GM12865 (cell line): Measurements from ENCODE around the gene ITM2C.

Source experiments
- DNase-seq: peaks from one replicate; pipeline ENCODE4 v3.0.0; 2010; ENCODE audit warnings: low read depth
- H3K4me3 ChIP-seq: 2 replicates; pipeline ENCODE4 v1.5.1; 2011; ENCODE audit warnings: mild to moderate bottlenecking, low read depth, low read length, control low read depth
- CTCF ChIP-seq: IDR thresholded peaks from 2 replicates; pipeline ENCODE4 v1.5.1; 2011; ENCODE audit warnings: low read length, control low read depth, low read depth, inconsistent platforms; ENCODE audit not compliant: insufficient read depth; ENCODE audit errors: missing control alignments

Gene ITM2C

GRCh38 chr2:230823264-230823964, 41.3 kb upstream of the ITM2C start:
- H3K4me3 ChIP-seq, result no peak overlapping the region
- no peak for DNase-seq
- no peak for TF ChIP-seq CTCF

- TF ChIP-seq CTCF, result peak; percentile 58
- DNase-seq, result peak; percentile 90
- H3K4me3 ChIP-seq, result peak overlapping the region; percentile 29; the same call in 1 of the 2 replicates
These were observed 40.2 kb upstream of the ITM2C start for GRCh38 chr2:230824406-230824978.

- DNase-seq, result no peak
- no peak for TF ChIP-seq CTCF
- no peak overlapping the region for H3K4me3 ChIP-seq
These were observed 39.4 kb upstream of the ITM2C start for GRCh38 chr2:230825354-230825753.

GRCh38 chr2:230827774-230828271, 36.9 kb upstream of the ITM2C start:
- H3K4me3 ChIP-seq, result peak overlapping the region; percentile 54
- no peak for DNase-seq
- TF ChIP-seq CTCF, result no peak

GRCh38 chr2:230828272-230828961, 36.3 kb upstream of the ITM2C start:
- TF ChIP-seq CTCF, result no peak
- H3K4me3 ChIP-seq, result peak overlapping the region; percentile 54
- DNase-seq, result peak; percentile 63

GRCh38 chr2:230829293-230829692, 35.4 kb upstream of the ITM2C start:
- DNase-seq, result no peak
- no peak overlapping the region for H3K4me3 ChIP-seq
- TF ChIP-seq CTCF, result no peak
